HG02763 (cell line): Measurements from ENCODE around the gene SDF2L1.
"Not testable (repeated sequence)": the region's sequence is repeated elsewhere in the genome, so short reads cannot be mapped to it uniquely, and the experiment has no call there.

Experiments
- ATAC-seq: cut with Tn5 transposase; IDR thresholded peaks from one replicate; pipeline ENCODE4 v1.9.1; 2021; ENCODE audit warnings: mild to moderate bottlenecking, moderate library complexity; ENCODE audit not compliant: unreplicated experiment

SDF2L1 gene, protein sequence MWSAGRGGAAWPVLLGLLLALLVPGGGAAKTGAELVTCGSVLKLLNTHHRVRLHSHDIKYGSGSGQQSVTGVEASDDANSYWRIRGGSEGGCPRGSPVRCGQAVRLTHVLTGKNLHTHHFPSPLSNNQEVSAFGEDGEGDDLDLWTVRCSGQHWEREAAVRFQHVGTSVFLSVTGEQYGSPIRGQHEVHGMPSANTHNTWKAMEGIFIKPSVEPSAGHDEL

DNA sequence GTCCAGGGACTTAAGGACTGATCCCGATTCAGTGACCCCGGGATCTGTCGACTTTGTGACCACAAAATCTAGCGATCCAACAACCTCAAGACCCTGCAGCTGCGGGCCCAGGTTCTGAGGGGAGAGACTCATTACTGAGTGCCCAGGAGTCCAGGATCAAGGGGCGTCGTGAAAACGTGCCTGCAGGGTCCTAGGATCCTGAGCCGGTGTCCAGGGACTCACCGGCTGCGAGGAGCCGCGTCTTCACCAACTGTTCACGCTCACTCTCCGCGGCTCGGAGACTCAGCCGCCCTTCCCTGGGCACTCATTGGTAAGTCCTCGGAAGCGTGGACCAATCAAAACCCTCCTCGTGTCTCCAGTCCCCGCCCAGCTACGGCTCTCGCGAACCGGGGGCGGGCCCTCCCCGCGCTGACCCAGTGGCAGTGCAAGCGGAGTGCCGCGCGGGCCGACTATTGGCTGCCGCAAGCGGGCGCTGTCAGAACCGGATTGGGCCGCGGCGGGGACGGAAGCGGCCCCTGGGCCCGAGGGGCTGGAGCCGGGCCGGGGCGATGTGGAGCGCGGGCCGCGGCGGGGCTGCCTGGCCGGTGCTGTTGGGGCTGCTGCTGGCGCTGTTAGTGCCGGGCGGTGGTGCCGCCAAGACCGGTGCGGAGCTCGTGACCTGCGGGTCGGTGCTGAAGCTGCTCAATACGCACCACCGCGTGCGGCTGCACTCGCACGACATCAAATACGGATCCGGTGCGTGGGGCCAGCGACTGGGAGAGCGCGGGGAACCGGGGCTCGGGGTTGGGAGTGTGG lies at the start of gene SDF2L1:
TSS of gene SDF2L1 (plus strand) at position 514 of the 795 bp plus-strand sequence. CDS start at position 549, 35 bp downstream.
- ATAC-seq, result peak; percentile 91

DNA sequence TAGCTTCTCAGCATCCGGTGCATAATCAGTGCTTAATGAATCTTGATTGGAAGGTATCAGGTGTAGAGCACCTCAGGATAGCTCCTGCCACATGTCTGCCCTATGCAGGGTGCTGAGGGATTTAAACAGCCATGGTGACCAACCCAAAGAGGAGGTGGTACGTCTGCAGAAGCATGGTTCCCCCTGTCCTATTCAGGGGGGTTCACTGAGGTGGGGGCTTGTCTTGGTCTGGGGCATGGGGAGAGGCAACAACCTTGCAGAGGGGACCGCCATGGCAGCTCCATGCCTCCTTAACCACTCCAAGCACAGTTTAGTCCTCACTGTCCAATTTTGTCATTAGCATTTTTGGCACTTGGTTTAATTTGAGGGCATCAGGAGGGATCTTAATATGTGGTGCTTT lies 49.7 kb upstream of the SDF2L1 start:
- no peak for ATAC-seq

DNA sequence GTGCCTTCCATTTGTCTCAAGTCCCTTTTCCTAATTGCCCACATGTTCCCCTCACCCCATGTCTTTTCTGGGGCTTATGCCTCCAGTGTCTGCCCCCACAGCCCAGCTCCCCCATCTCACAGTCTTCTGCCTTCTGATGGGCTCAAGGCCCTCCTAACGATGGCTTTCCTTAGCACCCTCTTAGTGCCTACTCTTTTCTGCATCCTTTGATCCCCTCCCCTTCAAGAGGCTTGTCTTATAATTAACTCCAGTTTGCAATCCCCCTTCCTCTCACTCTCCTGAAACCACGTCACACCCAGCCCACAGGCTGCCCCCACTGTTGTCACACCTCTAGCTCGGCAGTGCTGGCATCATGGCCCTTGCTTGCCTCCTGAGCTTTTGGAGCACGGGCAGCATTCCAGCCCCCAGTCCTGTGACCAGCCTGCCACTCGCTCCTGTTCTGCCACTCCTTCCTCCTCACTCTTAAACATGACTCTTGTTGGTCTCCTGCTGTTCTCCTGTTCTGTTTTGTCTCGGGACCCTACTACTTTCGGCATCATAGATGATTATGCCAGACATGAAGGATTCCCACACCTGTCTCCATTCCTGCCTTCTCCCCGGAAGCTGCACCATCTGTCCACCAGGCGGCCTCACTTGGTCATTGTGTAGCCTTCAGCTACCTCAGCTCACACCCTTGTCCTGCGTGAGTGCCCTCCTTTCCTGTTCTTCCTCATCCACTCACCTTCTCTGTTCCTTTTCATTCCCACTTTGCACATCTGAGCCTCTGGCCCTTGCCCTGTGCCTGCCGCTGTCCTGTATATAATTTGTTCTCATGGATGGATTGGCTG lies 48.5 kb upstream of the SDF2L1 start:
- no peak for ATAC-seq

DNA sequence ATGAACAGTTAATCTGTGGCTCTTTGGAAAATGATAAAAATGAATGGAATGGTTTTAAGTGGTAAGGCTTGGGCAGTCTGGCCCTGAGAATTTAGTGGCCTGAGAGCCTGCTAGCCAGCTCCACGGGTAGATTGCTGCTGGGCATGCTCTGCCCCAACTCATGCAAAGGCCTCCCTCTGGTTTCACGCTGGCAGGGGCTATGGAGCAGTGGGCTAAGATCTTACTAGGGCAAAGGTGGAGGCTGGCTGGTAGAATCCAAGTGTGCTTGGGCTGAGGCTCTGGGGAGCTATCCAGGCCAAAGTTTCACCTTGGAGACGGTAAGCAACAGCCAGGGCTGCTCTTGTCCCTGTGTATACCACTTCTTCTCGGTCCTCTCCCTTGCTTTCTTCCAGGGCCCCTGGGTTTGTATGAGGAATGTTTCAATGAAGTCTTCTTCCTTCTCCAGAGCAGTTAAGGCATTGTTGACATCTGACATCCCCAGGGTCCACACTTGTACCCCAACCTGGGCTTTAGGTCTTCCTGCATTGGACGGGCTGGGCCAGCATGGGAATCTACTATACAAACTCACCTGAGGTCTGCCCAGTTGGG lies 47.1 kb upstream of the SDF2L1 start:
- no peak for ATAC-seq

DNA sequence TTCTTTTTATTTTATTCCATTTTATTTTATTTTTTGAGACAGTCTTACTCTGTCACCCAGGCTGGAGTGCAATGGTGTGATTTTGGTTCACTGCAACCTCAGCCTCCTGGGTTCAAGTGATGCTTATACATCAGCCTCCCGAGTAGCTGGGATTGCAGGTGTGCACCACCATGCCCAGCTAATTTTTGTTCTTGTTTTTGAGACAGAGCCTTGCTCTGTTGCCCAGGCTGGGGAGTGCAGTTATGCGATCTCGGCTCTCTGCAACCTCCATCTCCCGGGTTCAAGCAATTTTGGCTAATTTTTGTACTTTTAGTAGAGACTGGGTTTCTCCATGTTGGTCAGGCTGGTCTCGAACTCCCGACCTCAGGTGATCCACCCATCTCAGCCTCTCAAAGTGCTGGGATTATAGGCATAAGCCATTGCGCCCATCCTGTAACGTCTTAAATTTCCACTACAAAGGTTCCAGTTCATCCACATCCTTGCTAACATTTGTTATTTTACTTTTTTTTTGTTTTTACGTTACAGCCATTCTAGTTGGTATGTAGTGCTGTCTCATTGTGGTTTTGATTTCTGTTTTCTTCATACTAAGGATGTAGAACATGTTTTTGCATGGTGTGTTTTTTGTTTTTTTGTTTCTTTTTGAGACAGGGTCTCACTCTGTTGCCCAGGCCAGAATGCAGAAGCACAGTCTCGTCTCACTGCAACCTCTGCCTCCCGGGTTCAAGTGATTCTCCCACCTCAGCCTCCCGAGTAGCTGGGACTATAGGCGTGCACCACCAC lies 45.6 kb upstream of the SDF2L1 start:
- not testable (repeated sequence) for ATAC-seq

DNA sequence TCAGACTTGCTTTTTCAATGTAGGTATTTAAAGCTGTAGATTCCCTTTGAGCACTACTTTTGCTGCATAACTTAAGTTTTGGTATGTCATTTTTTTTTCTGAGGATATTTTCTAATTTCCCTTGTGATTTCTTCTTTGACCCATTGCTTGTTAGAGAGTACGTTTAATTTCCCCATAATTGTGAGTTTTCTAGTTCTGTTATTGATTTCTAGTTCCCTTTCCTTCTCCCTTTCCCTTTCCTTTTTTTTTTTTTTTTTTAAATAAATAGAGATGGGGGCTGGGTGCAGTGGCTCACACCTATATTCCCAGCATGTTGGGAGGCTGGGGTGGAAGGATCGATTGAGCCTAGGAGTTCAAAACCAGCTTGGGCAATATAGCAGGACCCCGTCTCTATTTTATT lies 43.8 kb upstream of the SDF2L1 start:
- ATAC-seq, result no peak

DNA sequence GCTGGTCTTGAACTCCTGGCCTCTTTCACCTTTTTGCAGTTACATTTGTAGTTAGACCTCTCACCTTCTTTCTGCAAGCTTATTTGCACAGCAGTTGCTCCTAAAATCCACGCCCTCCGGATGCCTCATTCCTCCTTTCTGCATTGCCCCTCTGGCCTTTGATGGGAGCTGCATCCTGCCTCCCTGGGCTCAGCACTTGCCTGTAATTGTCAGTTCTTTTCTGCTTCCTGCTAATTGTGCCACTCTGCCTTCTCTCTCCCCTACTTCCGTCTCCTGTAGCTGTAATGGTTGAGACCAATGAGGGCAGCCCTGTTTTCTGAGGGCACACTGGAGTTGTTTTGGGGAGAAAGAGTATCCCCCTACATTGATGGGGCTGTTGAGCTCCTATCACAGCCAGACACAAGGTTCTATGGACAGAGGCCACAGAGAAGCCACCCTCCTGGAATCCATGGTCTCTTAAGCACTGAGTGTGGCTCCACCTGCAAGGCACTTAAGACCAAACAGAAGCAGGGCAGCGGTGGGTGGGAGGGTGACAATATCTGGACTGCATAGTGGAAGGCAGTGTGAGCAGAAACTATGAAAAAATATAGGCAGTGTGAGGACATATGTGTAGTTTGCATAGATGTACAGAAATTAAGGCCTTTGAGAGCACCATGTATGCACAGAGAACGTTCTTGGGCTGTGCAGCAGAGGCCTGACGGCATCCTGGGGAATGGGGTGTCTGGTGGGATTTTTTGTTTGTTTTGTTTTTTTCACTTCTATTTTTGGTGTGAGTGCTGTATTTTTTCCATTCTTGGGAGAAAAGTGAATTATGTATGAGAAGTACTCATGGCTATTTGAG lies 42.8 kb upstream of the SDF2L1 start:
- no peak for ATAC-seq

DNA sequence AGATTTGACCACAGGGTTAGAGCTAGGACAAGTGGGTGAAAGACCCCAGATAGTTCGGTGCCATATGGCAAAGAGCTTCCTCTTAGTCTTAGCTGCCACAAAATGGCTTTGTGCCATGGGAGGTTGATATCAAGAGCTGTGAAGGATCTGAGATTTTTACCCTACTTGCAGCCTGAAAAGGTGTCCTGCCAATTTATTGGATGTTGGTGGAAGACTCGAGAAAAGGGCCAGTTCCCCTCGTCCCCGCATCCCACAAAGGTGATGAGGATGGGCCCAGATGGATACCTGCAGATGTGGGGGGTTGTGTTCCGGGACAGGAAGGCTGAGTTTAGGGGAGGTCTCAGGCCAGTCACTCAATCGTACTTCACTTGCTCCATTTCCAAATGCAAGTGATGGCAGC lies 39.5 kb upstream of the SDF2L1 start:
- no peak for ATAC-seq

DNA sequence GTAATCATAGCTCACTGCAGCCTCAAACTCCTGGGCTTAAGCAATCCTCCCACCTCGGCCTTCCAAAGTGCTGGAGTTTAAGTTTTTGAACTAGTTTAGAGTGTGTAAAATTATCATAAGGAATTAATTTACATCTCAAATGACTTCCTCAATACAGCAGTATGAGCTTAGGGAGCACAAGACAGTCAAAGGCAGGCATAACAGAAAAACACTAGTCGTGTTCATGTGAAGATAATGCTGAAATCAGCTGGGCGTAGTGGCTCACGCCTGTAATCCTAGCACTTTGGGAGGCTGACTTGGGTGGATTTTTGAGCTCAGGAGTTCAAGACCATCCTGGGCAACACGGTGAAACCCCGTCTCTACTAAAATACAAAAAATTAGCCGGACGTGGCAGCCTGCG lies 38.1 kb upstream of the SDF2L1 start:
- no peak for ATAC-seq

DNA sequence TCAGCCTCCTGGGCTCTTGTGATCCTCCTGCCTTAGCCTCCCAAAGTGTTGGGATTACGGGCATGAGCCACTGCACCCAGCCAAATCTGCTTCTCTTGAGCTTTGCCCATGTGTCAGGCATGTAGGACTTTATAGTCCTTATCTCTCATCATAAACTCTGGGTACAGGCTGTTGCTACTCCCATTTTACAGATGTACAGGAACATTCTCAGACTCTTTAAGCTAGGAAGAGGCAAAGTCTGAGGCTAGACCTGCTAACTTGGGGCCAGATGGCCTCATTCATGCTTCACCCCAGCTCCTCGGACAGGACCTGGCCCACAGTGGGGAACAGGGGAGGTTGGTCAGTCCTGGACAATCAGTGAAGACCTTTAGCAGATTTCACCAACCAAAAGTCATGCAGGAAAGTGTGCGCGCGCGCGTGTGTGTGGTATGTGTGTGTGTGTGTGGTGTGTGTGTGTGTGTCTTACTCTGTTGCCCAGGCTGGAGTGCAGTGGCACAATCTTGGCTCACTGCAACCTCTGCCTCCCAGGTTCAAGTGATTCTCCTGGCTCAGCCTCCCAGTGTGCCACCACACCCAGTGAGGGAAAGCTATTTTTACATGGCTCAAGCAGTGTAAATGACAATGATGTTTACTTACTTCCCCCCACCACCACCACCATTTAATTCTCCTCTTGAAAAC lies 36.1 kb upstream of the SDF2L1 start:
- ATAC-seq, result no peak

DNA sequence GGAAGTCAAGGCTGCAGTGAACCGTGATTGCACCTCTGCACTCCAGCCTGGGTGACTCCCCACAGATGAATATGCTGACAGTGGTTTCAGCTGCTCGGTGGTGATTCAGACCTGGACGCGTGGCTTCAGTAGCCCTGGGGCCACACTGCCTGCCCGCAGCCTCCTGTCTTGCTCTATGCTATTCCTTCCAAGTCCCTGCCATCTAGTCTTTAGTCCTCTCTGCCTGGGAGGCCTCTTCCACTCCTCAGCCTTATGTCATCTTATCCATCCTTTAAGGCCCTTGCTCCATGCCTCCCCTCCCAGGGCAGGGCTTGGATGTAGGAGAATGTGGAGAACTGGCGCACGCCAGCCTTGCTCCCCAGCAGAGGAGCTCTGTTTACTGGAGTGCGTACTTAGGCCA lies 35.3 kb upstream of the SDF2L1 start:
- no peak for ATAC-seq

DNA sequence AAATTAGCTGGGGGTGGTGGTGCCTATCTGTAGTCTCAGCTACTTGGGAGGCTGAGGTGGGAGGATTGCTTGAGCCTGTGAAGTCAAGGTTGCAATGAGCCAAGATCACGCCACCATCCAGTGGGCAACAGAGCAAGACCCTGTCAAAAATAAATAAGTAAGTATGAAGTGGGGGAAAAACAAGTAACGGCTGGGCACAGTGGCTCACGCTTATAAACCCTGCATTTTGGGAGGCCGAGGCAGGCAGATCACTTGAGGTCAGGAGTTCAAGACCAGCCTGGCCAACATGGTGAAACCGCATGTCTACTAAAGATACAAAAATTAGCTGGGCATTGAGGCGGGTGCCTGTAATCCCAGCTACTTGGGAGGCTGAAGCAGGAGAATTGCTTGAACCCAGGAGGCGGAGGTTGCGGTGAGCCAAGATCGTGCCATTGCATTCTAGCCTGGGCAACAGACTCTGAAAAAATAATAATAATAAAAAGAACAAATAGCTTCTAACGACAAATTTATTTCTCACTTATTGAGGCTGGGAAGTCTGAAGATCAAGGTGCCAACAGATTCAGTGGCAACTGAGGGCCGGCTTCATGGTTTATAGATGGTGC lies 32.4 kb upstream of the SDF2L1 start:
- ATAC-seq, result not testable (repeated sequence)

DNA sequence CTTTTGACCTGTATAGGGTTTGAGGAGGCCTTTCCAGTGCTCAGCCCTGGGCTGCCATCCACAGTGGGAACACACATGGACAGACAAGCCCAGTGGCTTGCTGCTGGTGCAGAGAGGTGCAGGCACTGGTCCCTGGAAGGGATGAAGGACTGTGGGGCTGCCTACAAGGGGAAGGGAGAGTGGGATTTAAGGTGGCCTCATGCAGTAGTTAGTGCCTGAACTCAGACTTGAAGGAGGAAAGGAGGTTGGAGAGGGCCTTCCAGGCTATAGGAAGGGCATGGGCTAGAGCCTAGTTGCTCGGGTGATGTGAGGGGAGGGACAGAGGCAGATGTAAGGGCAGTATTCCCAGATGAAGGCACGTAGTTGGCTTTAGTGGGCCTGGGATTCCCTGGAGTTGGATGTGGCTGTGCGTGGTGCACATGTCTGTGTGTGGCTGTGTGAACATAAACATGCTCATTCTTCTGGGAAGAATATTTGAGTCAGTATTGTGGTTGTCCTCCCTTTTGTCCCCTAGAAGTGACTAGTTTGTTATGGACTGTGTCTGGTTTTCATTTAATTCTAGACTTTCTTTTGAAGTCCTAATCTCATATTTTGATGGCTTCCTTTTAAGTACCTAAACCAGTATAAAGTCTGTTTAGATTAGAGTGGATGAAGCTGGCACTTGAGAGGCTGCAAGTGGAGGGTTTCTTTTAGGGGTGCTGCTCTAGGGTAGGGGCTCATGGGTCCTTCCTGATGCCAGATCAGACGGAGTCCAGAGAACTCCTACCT lies 30.7 kb upstream of the SDF2L1 start:
- no peak for ATAC-seq

DNA sequence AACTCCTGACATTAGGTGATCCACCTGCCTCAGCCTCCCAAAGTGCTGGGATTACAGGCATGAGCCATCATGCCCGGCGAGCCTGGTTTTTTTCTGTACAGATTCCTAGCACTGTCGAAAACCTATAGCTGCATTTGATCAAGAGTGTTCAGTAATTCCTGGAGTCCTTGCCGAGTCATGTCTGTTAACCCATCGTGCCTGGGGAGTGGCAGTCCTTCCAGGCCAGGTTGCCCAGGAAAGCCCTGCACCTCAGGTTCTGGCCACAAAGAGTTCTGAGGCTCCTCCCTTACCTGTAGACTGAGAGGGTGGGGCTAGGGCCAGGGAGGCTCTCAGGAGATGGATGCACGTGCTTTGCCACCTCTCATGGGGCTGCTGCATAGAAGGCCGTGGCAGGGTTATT lies 29.2 kb upstream of the SDF2L1 start:
- ATAC-seq, result no peak

DNA sequence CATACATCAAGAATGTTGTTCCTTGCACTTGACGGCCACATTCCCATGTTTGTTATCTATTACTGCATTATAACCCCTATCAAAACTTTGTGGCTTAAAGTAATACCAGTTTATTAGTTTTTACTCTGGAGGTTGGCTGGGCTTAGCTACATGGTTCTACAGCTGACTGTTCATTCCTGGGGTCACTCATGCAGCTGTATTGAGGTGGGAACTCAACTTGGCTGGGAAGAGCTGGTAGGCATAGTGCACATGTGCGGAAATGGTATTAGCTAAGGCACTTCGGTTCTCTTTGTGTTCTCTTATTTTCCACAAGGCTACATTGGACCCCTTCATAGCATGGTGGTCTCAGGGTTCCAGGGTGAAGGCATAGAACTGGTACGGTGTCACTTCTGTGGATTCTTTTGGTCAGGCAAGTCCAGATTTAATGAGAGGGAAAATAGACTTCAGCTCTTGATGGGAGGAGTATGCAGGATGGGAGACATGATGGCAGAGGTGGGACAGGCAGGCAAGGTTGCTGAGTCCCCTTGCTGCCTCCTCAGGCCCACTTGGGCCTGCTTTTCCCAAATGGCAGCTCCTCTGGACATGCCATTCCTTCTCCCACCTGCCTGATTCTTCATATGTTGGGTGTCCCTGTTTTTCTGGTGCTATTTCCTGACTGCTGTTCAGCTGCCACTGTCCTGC lies 28.4 kb upstream of the SDF2L1 start:
- no peak for ATAC-seq

DNA sequence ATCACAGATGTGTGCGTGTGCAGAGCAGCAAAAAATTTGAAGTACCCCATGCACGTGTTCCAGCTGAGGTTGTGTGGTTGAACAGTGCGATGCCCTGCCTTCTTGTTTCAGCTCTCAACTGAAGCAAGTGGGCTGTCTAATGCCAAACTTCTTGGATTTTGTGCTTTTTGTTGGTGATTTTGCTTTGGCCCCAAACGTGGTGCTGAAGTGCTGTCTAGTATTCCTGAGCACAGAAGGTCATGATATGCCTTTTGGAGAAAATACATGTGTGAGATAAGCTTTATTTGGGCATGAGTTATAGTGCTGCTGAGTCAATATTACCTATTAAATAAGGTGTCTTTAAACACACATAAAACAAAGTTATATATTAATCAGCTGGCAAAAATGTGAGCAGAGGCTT lies 26.4 kb upstream of the SDF2L1 start:
- ATAC-seq, result no peak

DNA sequence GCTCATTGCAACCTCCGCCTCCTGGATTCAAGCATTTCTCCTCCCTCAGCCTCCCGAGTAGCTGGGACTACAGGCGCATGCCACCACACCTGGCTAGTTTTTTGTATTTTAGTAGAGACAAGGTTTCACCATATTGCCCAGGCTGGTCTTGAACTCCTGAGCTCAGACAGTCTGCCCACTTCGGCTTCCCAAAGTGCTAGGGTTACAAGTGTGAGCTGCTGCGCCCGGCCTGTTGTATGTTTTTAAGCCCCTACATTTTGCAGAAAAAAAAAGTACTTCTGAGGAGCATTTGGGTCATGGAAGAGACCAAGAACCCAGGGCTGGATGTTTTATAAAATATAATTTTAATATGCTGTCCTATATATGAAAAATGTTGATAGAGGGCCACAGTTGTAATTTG lies 24.8 kb upstream of the SDF2L1 start:
- ATAC-seq, result not testable (repeated sequence)
